ENCODE measurements around the gene PARP15. TPM values are rescaled to one million over a fixed set of nuclear protein-coding genes. Genes with fewer than 3 reads are reported as not detected.

Gene PARP15
- total and polyA plus RNA-seq, 2 donors (not counting 1 experiment from before 2014, with no cell fraction given) = 0.62 to 1.2 TPM

GRCh38 chr3:122538956-122539490 lies 38.4 kb upstream of the PARP15 start:
- no peak overlapping the region for H3K9ac ChIP-seq (ENCODE audit: insufficient read depth, low read length)
- no peak overlapping the region for H3K27ac ChIP-seq (ENCODE audit: insufficient read depth, low read length)
- H3K4me3 ChIP-seq (replicated peaks in 1 of 4; ENCODE audit: control extremely low read depth in 1 of 4, insufficient read depth in 1 of 4, low read depth in 3 of 4, low read length in 4 of 4) = no peak overlapping the region
- TF ChIP-seq CTCF (conservative IDR thresholded peaks at IDR 0.05 in 1 of 2, IDR thresholded peaks at IDR 0.05 in 1 of 2; ENCODE audit: low read depth in 1 of 2, low read length in 2 of 2) (no peak), EZH2 (IDR thresholded peaks at IDR 0.05; ENCODE audit: low read length, missing control alignments) (no peak)
- H3K79me2 ChIP-seq (ENCODE audit: control insufficient read depth, insufficient read depth, low read length) = no peaks in the 10 kb centered on the region
- H3K4me1 ChIP-seq (ENCODE audit: control insufficient read depth, extremely low read depth, insufficient read depth, low read length) = no peaks in the 10 kb centered on the region
- no peak overlapping the region for H3K4me2 ChIP-seq (ENCODE audit: extremely low read depth, insufficient read depth, low read length)
- H4K20me1 ChIP-seq (ENCODE audit: control insufficient read depth, extremely low read depth, insufficient read depth, low read length) = no peaks in the 10 kb centered on the region
- no peaks in the 10 kb centered on the region for H3K27me3 ChIP-seq (ENCODE audit: control insufficient read depth, insufficient read depth, low read length)
- DNase-seq (ENCODE audit: low read depth in 2 of 2) = no peak
- no peak overlapping the region for H2AFZ ChIP-seq (ENCODE audit: low read length)
- H3K9me3 ChIP-seq (ENCODE audit: control insufficient read depth, insufficient read depth, low read depth, low read length) = no peaks in the 10 kb centered on the region
- H3K36me3 ChIP-seq (ENCODE audit: control insufficient read depth, insufficient read depth, low read length) = peaks cover 4% of the 10 kb centered on the region

GRCh38 chr3:122546151-122546550 lies 31.3 kb upstream of the PARP15 start:
- H3K4me2 ChIP-seq (ENCODE audit: extremely low read depth, insufficient read depth, low read length) = no peak overlapping the region
- no peaks in the 10 kb centered on the region for H4K20me1 ChIP-seq (ENCODE audit: control insufficient read depth, extremely low read depth, insufficient read depth, low read length)
- H3K4me1 ChIP-seq (ENCODE audit: control insufficient read depth, extremely low read depth, insufficient read depth, low read length) = no peaks in the 10 kb centered on the region
- H3K27me3 ChIP-seq (ENCODE audit: control insufficient read depth, insufficient read depth, low read length) = no peaks in the 10 kb centered on the region
- no peak overlapping the region for H3K4me3 ChIP-seq (replicated peaks in 1 of 4; ENCODE audit: control extremely low read depth in 1 of 4, insufficient read depth in 1 of 4, low read depth in 3 of 4, low read length in 4 of 4)
- DNase-seq (ENCODE audit: low read depth in 2 of 2) = peak in 1 of 2 donors; percentile 8
- H3K36me3 ChIP-seq (ENCODE audit: control insufficient read depth, insufficient read depth, low read length) = peaks cover 11% of the 10 kb centered on the region
- H2AFZ ChIP-seq (ENCODE audit: low read length) = no peak overlapping the region
- no peak for TF ChIP-seq CTCF (conservative IDR thresholded peaks at IDR 0.05 in 1 of 2, IDR thresholded peaks at IDR 0.05 in 1 of 2; ENCODE audit: low read depth in 1 of 2, low read length in 2 of 2)
- no peak for TF ChIP-seq EZH2 (IDR thresholded peaks at IDR 0.05; ENCODE audit: low read length, missing control alignments)
- H3K9ac ChIP-seq (ENCODE audit: insufficient read depth, low read length) = no peak overlapping the region
- no peaks in the 10 kb centered on the region for H3K79me2 ChIP-seq (ENCODE audit: control insufficient read depth, insufficient read depth, low read length)
- no peak overlapping the region for H3K27ac ChIP-seq (ENCODE audit: insufficient read depth, low read length)
- no peaks in the 10 kb centered on the region for H3K9me3 ChIP-seq (ENCODE audit: control insufficient read depth, insufficient read depth, low read depth, low read length)

- no peak for TF ChIP-seq EZH2 (IDR thresholded peaks at IDR 0.05; ENCODE audit: low read length, missing control alignments)
- no peak for TF ChIP-seq CTCF (conservative IDR thresholded peaks at IDR 0.05 in 1 of 2, IDR thresholded peaks at IDR 0.05 in 1 of 2; ENCODE audit: low read depth in 1 of 2, low read length in 2 of 2)
- Histone ChIP-seq H3K27me3 (ENCODE audit: control insufficient read depth, insufficient read depth, low read length) (no peaks in the 10 kb centered on the region), H3K79me2 (ENCODE audit: control insufficient read depth, insufficient read depth, low read length) (no peaks in the 10 kb centered on the region), H2AFZ (ENCODE audit: low read length) (no peak overlapping the region), H4K20me1 (ENCODE audit: control insufficient read depth, extremely low read depth, insufficient read depth, low read length) (no peaks in the 10 kb centered on the region), H3K4me3 (replicated peaks in 1 of 4; ENCODE audit: control extremely low read depth in 1 of 4, insufficient read depth in 1 of 4, low read depth in 3 of 4, low read length in 4 of 4) (no peak overlapping the region), H3K9ac (ENCODE audit: insufficient read depth, low read length) (no peak overlapping the region), H3K4me1 (ENCODE audit: control insufficient read depth, extremely low read depth, insufficient read depth, low read length) (no peaks in the 10 kb centered on the region), H3K4me2 (ENCODE audit: extremely low read depth, insufficient read depth, low read length) (no peak overlapping the region), H3K9me3 (ENCODE audit: control insufficient read depth, insufficient read depth, low read depth, low read length) (no peaks in the 10 kb centered on the region), H3K36me3 (ENCODE audit: control insufficient read depth, insufficient read depth, low read length) (peaks cover 9% of the 10 kb centered on the region), H3K27ac (ENCODE audit: insufficient read depth, low read length) (no peak overlapping the region)
- no peak for DNase-seq (ENCODE audit: low read depth in 2 of 2)
These were observed 29.4 kb upstream of the PARP15 start for GRCh38 chr3:122548076-122548475.
